Lower leg skin (tissue), 4 donors: ENCODE data around the gene PTTG1IP. TPM values are rescaled to one million over a fixed set of nuclear protein-coding genes. Genes with fewer than 3 reads are reported as not detected.

ENCODE experiments used
- DNase-seq, 2 donors: peaks; one replicate each; pipeline ENCODE4 v3.0.0-alpha.2; 2019; ENCODE audit warnings: low spot score in 2 of 2
- H3K4me3 ChIP-seq: fragments of 200-600 bp; sonication (generic); 2 replicates; pipeline ENCODE4 v1.5.1; 2017; ENCODE audit warnings: mild to moderate bottlenecking, low read depth; ENCODE audit not compliant: poor library complexity, severe bottlenecking
- POLR2A ChIP-seq, 2 donors: fragments of 450-650 bp; IDR thresholded peaks; one replicate each; pipeline ENCODE4 v1.6.1; 2016 to 2017; ENCODE audit warnings: antibody characterized with exemption in 2 of 2, mild to moderate bottlenecking in 1 of 2, moderate library complexity in 1 of 2
- WGBS, 2 donors: methylation state at CpG; one replicate each; pipeline ENCODE4 v1.1.5; 2018; 5-methylcytosine and 5-hydroxymethylcytosine counted together
- intact Hi-C: fragments of 100-400 bp; cut with DNase I; formaldehyde crosslinking; loops from one replicate; pipeline ENCODE4 v1.15.0; 2023; ENCODE audit warnings: low total_unique reads
- total RNA-seq, 4 donors: library from RNA; depleted of rRNA; stranded (reverse); fragments of >200 nt; gene quantifications; one replicate each; pipeline ENCODE4 v1.1.0, GENCODE V29; 2016
- TF ChIP-seq, protein P1 (sequence below), 3 donors: fragments of 450-650 bp; IDR thresholded peaks; one replicate each; pipeline ENCODE4 v1.5.1; 2016; ENCODE audit warnings: antibody characterized with exemption in 3 of 3, mild to moderate bottlenecking in 3 of 3, moderate library complexity in 2 of 3

The PTTG1IP gene
- total RNA-seq, 4 donors from 2014 or later = 110 to 193 (median 133) TPM

DNA sequence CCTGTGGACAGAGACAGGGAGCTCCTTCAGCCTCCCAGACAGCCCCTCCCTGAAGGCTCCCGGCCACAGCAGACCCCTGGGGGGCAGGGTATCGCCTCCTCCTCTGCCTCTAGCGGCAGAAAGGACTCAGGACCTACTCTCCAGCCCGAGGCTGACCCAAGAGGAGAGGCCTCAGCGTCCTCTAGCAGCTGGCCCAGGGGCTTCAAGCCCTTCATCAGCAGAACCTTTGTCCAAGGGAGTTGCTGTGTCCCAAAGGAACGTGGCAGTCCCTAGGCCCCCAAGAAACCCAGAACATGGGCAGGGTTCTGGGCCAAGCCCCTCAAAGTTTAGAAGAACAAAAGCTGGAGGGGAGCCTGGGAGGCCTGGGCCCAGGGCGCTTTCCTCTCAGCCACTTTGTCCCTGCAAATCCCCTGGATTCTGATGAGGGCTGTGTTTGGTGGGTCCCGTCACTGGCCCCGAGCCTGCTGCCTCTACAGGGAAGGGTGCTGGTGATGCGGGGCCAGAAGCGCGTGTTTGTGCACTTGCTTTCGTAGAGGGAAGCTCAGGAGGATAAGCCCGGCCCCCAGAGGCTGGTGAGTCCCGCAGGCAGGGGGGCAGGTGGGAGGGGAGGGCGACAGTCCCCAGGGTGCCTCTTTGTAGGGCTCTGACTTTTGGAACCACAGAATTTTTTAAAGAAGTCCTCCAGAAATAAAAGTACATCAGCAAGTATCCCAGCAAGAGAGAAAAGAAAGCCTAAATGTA is 33.9 kb upstream of the PTTG1IP start:
- no peak for DNase-seq
- intact Hi-C loops = no loop called here
- TF ChIP-seq, protein P1, sequence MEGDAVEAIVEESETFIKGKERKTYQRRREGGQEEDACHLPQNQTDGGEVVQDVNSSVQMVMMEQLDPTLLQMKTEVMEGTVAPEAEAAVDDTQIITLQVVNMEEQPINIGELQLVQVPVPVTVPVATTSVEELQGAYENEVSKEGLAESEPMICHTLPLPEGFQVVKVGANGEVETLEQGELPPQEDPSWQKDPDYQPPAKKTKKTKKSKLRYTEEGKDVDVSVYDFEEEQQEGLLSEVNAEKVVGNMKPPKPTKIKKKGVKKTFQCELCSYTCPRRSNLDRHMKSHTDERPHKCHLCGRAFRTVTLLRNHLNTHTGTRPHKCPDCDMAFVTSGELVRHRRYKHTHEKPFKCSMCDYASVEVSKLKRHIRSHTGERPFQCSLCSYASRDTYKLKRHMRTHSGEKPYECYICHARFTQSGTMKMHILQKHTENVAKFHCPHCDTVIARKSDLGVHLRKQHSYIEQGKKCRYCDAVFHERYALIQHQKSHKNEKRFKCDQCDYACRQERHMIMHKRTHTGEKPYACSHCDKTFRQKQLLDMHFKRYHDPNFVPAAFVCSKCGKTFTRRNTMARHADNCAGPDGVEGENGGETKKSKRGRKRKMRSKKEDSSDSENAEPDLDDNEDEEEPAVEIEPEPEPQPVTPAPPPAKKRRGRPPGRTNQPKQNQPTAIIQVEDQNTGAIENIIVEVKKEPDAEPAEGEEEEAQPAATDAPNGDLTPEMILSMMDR (IDR thresholded peaks at IDR 0.05) = no peak
- TF ChIP-seq POLR2A (IDR thresholded peaks at IDR 0.05) = no peak
- H3K4me3 ChIP-seq = no peak overlapping the region
- WGBS, 2 donors = 65 to 71% methylated on average over 11 to 16 of the region's 16 CpGs

- H3K4me3 ChIP-seq = no peak overlapping the region
- no peak for DNase-seq
- WGBS, 2 donors = 83 to 86% methylated on average over 6 to 7 of the region's 7 CpGs
These were observed 32.2 kb upstream of the PTTG1IP start for GRCh38 chr21:44905728-44906090.

GRCh38 chr21:44905016-44905727 is 31.7 kb upstream of the PTTG1IP start:
- no peak for TF ChIP-seq POLR2A (IDR thresholded peaks at IDR 0.05)
- TF ChIP-seq, protein P1 (IDR thresholded peaks at IDR 0.05) = no peak
- 84 to 91% methylated on average over 16 to 22 of the region's 22 CpGs for WGBS, 2 donors
- intact Hi-C loops = no loop called here
- no peak for DNase-seq
- no peak overlapping the region for H3K4me3 ChIP-seq

More at GRCh38 chr21:44905728-44906090, 32.2 kb upstream of the PTTG1IP start:
- no peak for TF ChIP-seq POLR2A (IDR thresholded peaks at IDR 0.05)
- TF ChIP-seq, protein P1 (IDR thresholded peaks at IDR 0.05) = no peak
- intact Hi-C loops = no loop called here

GRCh38 chr21:44904141-44904923 is 30.8 kb upstream of the PTTG1IP start:
- intact Hi-C loops = no loop called here
- no peak for DNase-seq
- TF ChIP-seq, protein P1 (IDR thresholded peaks at IDR 0.05) = no peak

DNA sequence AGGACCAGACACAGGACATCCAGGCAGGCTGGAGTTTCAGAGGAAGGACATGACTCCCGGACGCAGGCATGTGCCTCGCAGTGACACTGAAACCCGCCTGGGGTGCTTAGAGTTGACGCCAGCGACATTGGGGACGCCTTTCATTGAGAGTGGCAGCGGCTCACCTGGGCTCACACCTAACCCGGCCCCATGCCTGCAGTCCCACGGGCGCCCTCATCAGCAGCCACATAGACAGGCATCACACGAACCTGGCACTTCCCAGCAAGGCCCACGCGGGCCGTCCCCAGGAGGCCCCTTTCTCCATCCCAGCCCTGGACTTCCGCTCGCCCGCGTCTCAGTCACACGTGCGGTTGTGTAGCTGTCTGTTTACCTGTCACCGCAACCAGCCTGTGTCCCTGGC is 30.2 kb upstream of the PTTG1IP start:
- TF ChIP-seq, protein P1 (IDR thresholded peaks at IDR 0.05) = no peak
- no peak for TF ChIP-seq POLR2A (IDR thresholded peaks at IDR 0.05)
- intact Hi-C loops = no loop called here
- 85 to 89% methylated on average over 22 of the region's 22 CpGs for WGBS, 2 donors
- H3K4me3 ChIP-seq = no peak overlapping the region
- DNase-seq = no peak

More at GRCh38 chr21:44904141-44904923, 30.8 kb upstream of the PTTG1IP start:
- no peak overlapping the region for H3K4me3 ChIP-seq
- 86 to 89% methylated on average over 14 of the region's 14 CpGs for WGBS, 2 donors
